Stimulated activated memory B cell treated with anti-CD40 and anti-IgM and Interleukin-4, amounts not matched to agents 10 μg/mL and 1 μg/mL and 100 μg/mL, for 72 hours (primary cell): ENCODE measurements around the gene DPF3.

Source experiments
- ATAC-seq: fragments of 150-1000 bp; cut with Tn5 transposase; 2 replicates; pipeline ENCODE4 v1.10.0; 2021
- H3K27ac Mint-ChIP-seq: one replicate; pipeline ENCODE4 v1.8.0; 2022; ENCODE audit warnings: mild to moderate bottlenecking, mixed read lengths
- H3K27me3 Mint-ChIP-seq: one replicate; pipeline ENCODE4 v1.8.0; 2022; ENCODE audit warnings: mixed read lengths
- H3K36me3 Mint-ChIP-seq: one replicate; pipeline ENCODE4 v1.8.0; 2022; ENCODE audit warnings: mixed read lengths
- H3K4me1 Mint-ChIP-seq: one replicate; pipeline ENCODE4 v1.8.0; 2022; ENCODE audit warnings: mixed read lengths
- H3K4me3 Mint-ChIP-seq: one replicate; pipeline ENCODE4 v1.8.0; 2022; ENCODE audit warnings: mild to moderate bottlenecking, moderate library complexity, mixed read lengths
- H3K9me3 Mint-ChIP-seq: one replicate; pipeline ENCODE4 v1.8.0; 2022; ENCODE audit warnings: mixed read lengths

The DPF3 gene

DNA sequence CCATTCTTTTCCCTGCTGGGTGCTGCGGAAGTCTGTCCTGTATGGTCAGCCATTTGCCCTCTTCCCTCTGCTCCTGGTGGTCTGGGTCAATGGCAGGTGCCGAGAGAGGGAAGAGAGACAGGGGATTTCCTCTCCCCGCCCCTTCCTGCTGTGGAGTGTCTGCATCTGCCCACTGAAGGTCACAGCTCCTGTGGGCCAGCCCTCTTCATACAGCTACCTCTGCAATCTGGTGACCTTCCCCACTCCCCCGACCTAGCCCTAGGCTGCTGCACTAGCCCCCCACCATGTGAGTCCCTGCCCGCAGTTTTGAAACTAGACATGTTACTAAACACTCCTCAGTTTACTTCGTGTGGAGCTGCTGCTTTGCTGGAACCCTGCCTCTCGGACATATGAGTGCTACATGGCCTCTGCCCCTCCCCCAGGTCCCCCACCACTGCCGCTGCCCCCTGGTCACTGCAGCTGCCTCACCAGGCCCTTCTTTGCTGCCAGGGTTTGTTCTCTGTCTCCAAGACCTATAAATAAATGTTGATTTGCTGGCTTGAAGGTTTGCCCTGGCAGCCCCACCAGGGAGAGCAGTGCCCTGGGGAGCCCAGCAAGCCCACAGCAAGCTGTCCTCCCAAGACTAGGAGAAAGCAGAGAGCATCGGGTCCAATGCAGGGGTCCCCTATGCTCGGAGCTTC lies 102.9 kb downstream of the DPF3 start:
- peak; percentile 54 for ATAC-seq
- peaks cover 59% of the 10 kb centered on the region for H3K4me1 Mint-ChIP-seq
- peak overlapping the region; percentile 86 for H3K27ac Mint-ChIP-seq
- H3K27me3 Mint-ChIP-seq = no peaks in the 10 kb centered on the region
- peak overlapping the region; percentile 70 for H3K4me3 Mint-ChIP-seq
- H3K36me3 Mint-ChIP-seq = no peaks in the 10 kb centered on the region
- H3K9me3 Mint-ChIP-seq = no peaks in the 10 kb centered on the region

DNA sequence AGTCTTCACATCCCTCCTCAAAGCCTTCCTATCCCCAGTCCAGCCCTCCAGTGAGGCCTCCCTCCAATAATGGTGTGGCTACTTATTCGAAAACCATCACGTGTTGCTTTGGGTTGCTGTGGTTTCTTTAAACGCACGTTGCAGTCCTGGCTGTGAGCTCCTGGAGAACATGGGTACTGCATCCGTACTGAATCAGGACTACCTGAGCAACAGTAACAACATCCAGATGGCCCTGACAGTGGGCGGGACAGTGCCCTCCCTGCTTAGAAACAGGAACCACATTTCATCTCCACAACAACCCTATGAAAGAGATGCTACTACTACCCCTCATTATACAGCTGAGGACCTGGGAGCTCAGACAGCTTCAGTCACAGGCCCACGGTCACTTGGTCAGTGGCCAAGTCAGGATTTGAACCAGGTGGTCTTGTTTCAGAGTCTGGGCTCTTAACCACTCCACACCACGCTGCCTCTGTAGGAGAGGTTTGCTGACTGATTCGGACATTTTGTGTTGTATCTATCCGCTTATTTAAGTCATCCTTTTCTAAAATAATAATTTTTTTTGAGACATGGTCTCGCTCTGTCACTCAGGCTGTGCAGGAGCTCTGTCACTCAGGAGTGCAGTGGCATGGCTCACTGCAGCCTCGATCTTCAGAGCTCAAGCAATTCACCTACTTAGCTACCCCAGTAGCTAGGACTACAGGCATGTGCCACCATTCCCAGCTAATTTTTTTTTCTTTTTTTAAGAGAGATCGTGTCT lies 104.8 kb downstream of the DPF3 start:
- ATAC-seq = peak; percentile 40
- Mint-ChIP-seq H3K9me3 (no peaks in the 10 kb centered on the region), H3K36me3 (no peaks in the 10 kb centered on the region), H3K4me1 (peaks cover 65% of the 10 kb centered on the region), H3K4me3 (no peak overlapping the region), H3K27me3 (no peaks in the 10 kb centered on the region), H3K27ac (peak overlapping the region; percentile 48)

DNA sequence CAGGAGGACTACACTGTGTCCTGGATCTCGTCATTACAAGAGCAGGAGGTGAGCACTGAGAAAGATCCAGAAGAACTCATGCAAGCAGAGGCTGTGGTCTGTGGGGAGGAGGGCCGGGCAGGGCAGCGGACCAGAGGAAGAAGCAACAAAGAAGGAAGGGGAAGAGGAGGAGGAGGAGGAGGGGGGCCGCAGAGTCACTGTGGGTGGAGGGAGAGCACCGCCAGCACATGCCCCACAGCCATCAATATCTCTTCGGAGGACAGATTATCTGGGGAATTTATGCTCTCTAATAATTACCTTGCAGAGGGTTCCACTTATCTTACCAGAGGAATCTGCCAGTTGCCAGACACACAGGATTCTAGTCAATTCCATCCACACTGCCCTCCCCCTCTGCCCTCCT lies 105.6 kb downstream of the DPF3 start:
- no peaks in the 10 kb centered on the region for H3K36me3 Mint-ChIP-seq
- ATAC-seq = peak; percentile 66
- no peaks in the 10 kb centered on the region for H3K9me3 Mint-ChIP-seq
- H3K27ac Mint-ChIP-seq = peak overlapping the region; percentile 48
- H3K27me3 Mint-ChIP-seq = no peaks in the 10 kb centered on the region
- H3K4me3 Mint-ChIP-seq = no peak overlapping the region
- H3K4me1 Mint-ChIP-seq = peaks cover 63% of the 10 kb centered on the region

DNA sequence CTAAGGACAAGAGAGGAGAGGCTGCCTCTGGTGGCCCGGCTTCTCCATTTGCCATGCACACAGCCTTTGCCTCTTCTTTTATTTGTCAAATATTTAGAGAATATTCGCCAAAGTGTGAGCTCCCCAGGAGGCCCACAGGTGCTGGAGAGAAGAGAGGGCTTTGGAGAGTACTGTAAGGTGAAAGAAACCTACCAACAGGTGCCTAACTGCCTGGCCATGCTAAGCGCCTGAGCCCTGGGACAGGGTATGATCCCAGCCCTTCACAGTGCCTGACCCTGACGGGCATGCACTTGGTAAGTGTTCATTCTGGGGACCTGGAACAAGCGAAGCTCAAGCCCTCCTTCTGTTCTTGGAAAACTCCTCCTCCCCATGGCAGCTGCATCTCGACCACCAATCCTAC lies 106.1 kb downstream of the DPF3 start:
- no peaks in the 10 kb centered on the region for H3K27me3 Mint-ChIP-seq
- peaks cover 59% of the 10 kb centered on the region for H3K4me1 Mint-ChIP-seq
- ATAC-seq = no peak
- peak overlapping the region; percentile 48 for H3K27ac Mint-ChIP-seq
- H3K4me3 Mint-ChIP-seq = no peak overlapping the region
- peaks cover 3% of the 10 kb centered on the region for H3K36me3 Mint-ChIP-seq
- no peaks in the 10 kb centered on the region for H3K9me3 Mint-ChIP-seq

DNA sequence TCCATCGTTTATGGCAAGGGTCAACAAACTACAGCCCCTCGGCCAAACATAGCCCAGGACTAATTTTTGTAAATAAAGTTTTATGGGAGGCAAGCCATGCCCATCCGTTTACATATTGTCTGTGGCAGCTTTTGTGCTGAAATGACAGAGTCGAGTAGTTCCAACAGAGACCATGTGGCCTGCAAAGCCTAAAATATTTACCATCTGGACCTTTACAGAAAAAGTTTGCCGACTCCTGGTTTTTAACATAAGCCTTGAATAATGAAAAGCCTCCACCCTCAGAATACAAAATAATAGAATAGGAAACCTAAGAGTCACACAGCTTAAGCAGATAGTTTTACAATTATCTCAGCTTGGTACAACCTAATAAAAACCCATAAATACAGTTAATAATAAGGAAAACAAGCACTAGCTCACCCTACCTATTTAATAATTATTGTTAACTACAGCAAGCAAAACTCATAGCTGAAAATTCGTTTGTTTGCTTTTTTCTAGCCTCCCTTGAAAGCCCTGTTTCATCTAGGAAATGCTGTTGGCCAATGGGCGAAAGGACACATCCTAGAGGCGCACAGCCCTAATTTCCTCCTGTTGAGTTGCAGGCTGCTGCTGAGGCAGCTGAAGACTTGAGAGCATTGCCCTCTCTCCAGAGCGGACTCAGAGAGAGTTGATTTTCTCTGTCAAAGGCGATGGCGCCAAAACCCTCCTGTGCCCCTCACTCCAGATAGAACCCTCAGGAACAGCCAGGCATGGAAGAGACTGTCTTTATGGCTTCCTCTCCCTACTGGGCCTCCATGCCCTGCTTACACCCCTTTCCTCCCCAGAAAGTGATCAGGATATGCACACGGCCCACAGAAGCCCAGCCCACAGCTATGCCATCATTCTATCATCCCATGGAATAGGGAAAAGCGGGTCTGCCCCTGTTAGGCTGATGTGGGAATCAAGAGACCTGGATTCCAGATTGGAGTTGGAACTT lies 107.2 kb downstream of the DPF3 start:
- ATAC-seq = no peak
- peak overlapping the region; percentile 48 for H3K27ac Mint-ChIP-seq
- H3K36me3 Mint-ChIP-seq = peaks cover 6% of the 10 kb centered on the region
- H3K9me3 Mint-ChIP-seq = no peaks in the 10 kb centered on the region
- H3K4me3 Mint-ChIP-seq = no peak overlapping the region
- peaks cover 51% of the 10 kb centered on the region for H3K4me1 Mint-ChIP-seq
- H3K27me3 Mint-ChIP-seq = no peaks in the 10 kb centered on the region

DNA sequence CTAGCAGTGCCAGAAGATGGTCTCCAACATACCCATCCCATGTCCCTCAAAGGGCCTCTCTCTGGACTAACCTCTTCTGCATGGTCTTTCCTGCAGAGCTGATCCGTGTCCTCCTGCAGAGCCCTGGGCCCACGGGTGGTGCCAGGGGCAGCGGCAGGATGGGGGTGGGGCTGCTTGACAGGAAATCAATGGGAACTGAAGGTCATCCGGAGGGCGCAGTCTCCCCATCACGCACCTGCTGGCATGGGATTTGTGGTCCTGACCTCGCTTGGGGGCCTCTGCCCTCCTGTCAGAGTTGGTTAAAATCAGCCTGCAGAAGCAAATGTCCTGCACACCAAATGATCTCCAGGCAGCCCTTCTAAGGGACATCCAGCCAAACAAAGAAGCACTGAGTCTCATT lies 110.2 kb downstream of the DPF3 start:
- no peak for ATAC-seq
- peaks cover 28% of the 10 kb centered on the region for H3K4me1 Mint-ChIP-seq
- H3K27ac Mint-ChIP-seq = no peak overlapping the region
- no peaks in the 10 kb centered on the region for H3K27me3 Mint-ChIP-seq
- H3K9me3 Mint-ChIP-seq = no peaks in the 10 kb centered on the region
- H3K36me3 Mint-ChIP-seq = peaks cover 12% of the 10 kb centered on the region
- no peak overlapping the region for H3K4me3 Mint-ChIP-seq

DNA sequence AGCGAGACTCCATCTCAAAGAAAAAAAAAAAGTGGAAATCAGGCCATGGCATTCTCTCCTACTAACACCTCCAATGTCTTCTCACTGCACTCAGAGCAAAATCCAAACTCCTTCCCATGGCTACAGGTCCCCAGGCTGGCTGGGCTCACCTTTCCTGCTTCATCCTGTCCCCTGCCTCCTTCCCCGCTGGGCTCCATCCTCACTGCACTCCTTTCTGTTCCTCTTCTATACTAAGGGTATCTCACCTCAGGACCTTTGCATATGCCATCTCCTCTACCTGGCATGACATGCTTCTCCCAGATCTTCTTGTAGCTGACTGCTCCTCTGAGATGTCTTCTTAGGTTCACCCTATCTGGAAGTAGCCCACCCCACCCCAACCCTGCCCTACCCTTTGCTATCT lies 111.1 kb downstream of the DPF3 start:
- H3K9me3 Mint-ChIP-seq = no peaks in the 10 kb centered on the region
- H3K4me1 Mint-ChIP-seq = peaks cover 20% of the 10 kb centered on the region
- no peak overlapping the region for H3K4me3 Mint-ChIP-seq
- no peak overlapping the region for H3K27ac Mint-ChIP-seq
- H3K36me3 Mint-ChIP-seq = peaks cover 12% of the 10 kb centered on the region
- no peak for ATAC-seq
- H3K27me3 Mint-ChIP-seq = no peaks in the 10 kb centered on the region

DNA sequence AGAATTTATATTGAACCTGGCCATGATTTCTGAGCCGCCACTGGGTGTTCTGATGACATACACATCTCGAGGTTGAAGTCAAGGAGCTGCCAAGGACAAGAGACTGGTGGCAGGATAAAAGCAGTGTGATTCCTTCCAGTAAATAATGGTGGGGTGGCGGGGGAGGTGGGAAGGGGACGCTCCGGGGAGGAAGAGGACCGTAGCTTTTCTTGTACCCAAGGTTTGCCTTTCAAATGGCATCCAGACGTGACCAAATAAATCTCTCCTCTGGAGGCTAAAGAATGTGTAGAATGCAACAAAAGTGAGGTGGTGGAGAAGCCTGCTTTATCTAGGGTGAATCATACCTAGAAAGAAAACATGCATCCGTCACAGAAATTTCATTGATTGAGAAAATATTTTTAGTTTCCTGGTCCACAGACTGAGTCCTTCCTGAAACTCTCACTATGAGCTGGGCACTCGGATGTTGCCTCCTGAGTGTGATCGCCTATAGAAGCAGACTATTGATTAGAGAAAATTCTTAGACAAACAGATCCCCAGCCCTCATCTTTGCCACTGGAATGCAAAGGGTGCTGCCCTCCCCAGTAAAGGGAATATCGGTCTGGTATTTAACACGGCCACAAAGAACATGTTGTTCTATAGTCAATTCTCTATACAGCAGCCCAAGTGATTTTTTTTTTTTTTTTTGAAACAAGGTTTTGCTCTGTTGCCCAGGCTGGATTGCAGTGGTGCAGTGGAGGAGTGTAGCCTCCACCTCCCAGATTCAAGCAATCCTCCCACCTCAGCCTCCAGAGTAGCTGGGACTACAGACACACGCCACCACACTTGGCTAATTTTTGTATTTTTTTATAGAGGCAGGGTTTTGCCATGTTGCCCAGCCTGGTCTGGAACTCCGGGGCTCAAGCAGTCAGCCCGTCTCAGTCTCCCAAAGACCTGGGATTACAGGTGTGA lies 112.1 kb downstream of the DPF3 start:
- Mint-ChIP-seq H3K36me3 (peaks cover 12% of the 10 kb centered on the region), H3K4me1 (peaks cover 20% of the 10 kb centered on the region)

DNA sequence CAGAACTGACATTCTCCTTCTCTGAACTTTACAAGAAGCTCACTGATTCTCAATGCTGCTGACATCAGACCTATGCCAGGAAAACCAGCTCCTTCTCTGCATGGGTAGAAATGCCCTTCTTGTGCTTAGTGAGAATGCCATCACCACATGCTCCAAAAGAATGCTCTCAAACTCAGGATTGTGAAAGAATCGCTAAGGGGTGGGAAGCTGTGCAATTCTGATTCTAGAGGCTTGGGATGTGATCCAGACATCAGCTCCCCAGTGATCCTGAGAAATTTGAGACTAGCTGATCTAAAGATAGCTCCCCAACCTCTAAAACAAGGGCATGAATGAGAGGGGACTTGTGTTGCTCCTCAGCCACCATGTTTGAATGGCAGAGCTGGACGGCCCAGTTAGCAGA lies 113.2 kb downstream of the DPF3 start:
- peaks cover 28% of the 10 kb centered on the region for H3K4me1 Mint-ChIP-seq
- peaks cover 2% of the 10 kb centered on the region for H3K9me3 Mint-ChIP-seq
- H3K27me3 Mint-ChIP-seq = no peaks in the 10 kb centered on the region
- peaks cover 12% of the 10 kb centered on the region for H3K36me3 Mint-ChIP-seq
- no peak for ATAC-seq
- no peak overlapping the region for H3K4me3 Mint-ChIP-seq
- H3K27ac Mint-ChIP-seq = no peak overlapping the region

More for the DNA sequence above, 112.1 kb downstream of the DPF3 start:
- Mint-ChIP-seq H3K27ac (no peak overlapping the region), H3K27me3 (no peaks in the 10 kb centered on the region), H3K9me3 (peaks cover 2% of the 10 kb centered on the region), H3K4me3 (no peak overlapping the region)
- no peak for ATAC-seq

DNA sequence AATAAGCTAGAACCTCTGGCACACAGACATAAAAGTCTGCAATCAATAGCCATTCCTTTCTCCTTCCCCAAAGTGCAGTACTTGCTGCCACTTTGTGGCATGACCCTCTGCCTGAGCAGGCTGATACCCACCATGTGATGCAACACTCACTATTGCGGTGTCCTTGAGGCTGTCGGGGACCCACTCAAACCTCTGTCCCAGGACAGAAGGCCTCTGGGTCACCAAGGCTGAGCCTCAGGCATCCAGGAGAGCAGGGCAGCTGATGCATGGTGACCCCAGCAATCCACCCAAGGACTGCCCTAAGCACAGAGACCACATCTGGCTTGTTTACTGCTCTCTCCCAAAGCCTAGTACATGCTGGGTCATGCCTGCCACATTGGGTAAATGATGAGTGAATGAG lies 114.2 kb downstream of the DPF3 start:
- ATAC-seq = no peak
- H3K27me3 Mint-ChIP-seq = no peaks in the 10 kb centered on the region
- no peak overlapping the region for H3K27ac Mint-ChIP-seq
- no peak overlapping the region for H3K4me3 Mint-ChIP-seq
- H3K4me1 Mint-ChIP-seq = peaks cover 39% of the 10 kb centered on the region
- H3K36me3 Mint-ChIP-seq = peaks cover 12% of the 10 kb centered on the region
- H3K9me3 Mint-ChIP-seq = peaks cover 2% of the 10 kb centered on the region

DNA sequence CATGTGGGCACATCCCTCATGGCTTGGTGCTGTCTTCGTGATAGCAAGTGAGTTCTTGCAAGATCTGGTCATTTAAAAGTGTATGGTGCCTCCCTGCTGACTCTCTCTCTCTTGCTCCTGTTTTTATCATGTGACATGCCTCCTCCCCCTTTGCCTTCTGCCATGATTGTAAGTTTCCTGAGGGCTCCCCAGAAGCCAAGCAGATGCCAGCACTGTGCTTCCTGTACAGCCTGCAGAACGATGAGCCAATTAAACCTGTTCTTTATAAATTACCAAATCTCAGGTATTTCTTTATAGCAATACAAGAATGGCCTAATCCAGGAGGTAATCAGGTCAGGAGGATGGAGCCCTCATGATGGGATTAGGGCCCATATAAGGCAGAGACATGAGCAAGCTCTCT lies 116.3 kb downstream of the DPF3 start:
- Mint-ChIP-seq H3K36me3 (peaks cover 6% of the 10 kb centered on the region), H3K27ac (no peak overlapping the region), H3K4me3 (no peak overlapping the region), H3K4me1 (peaks cover 47% of the 10 kb centered on the region), H3K9me3 (peaks cover 2% of the 10 kb centered on the region), H3K27me3 (no peaks in the 10 kb centered on the region)
- no peak for ATAC-seq

DNA sequence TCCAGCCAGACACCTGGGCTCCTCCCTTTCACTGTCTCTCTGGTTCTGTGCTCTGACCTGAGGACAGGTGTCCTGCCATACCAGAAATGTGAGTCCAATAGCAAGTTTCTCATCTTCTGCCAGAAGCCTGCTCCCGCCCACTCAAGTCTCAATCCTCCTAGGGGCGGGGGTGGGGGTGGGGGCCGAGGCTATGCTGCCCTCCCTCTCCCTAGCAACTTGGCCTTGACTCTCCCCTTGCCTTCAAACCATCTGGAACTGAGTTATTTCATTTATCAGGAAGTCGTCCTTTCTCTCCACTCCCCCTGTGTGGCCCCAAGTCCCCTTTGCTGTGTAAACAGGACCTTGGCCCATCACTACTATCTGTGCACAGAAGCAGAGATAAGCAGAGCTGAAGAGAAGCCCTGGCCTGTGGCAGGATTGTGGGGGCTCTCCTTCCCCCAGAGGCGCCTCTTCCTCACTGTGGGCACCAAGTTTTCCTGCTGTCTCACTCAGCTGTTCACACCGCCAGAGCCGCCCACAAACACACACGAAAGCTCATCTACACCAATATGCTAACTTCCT lies 117.1 kb downstream of the DPF3 start:
- Mint-ChIP-seq H3K4me3 (peak overlapping the region; percentile 16), H3K9me3 (peaks cover 2% of the 10 kb centered on the region), H3K4me1 (peaks cover 49% of the 10 kb centered on the region), H3K27me3 (no peaks in the 10 kb centered on the region), H3K36me3 (peaks cover 6% of the 10 kb centered on the region), H3K27ac (peak overlapping the region; percentile 84)
- no peak for ATAC-seq

DNA sequence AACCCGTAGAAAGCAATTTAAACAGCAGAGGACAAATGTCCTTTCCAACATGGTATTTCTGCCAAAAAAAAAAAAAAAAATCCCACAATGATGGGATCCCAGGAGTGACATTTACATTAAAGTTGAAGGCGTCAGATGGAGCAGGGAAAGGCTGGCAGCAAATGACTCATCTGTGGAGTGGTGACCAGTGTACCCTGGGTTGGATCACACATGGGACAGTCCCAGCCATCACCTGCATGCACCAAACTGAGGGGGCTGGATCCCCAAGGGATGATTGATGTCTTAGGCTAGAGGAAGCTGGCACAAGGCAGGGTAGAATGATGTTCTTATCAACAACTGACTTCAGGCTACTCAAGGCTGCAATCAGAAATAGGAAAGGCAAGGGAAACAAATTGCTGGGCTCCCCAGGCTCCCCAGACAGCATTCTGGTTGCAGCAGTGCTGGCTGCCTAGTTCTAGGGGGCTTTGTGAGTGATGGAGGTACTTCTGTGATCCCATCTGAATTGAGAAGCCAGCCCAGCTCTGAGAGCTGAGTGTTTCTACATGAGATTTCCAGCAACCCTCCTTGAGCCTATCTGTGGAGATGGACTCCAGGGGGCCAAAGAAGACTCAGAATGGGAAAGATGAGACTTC lies 117.9 kb downstream of the DPF3 start:
- Mint-ChIP-seq H3K9me3 (peaks cover 2% of the 10 kb centered on the region), H3K27ac (peak overlapping the region; percentile 84), H3K36me3 (peaks cover 11% of the 10 kb centered on the region), H3K4me3 (no peak overlapping the region), H3K4me1 (peaks cover 49% of the 10 kb centered on the region), H3K27me3 (no peaks in the 10 kb centered on the region)
- ATAC-seq = peak; percentile 76
